Putamen (tissue), 1 donor: ENCODE measurements around the gene ZNF19.
A peak's percentile ranks its signal among the peaks of the same experiment; 100 is the strongest.

Experiments
- DNase-seq: peaks from one replicate; pipeline ENCODE4 v3.0.0-alpha.2; 2016; ENCODE audit warnings: low spot score

Gene ZNF19

DNA sequence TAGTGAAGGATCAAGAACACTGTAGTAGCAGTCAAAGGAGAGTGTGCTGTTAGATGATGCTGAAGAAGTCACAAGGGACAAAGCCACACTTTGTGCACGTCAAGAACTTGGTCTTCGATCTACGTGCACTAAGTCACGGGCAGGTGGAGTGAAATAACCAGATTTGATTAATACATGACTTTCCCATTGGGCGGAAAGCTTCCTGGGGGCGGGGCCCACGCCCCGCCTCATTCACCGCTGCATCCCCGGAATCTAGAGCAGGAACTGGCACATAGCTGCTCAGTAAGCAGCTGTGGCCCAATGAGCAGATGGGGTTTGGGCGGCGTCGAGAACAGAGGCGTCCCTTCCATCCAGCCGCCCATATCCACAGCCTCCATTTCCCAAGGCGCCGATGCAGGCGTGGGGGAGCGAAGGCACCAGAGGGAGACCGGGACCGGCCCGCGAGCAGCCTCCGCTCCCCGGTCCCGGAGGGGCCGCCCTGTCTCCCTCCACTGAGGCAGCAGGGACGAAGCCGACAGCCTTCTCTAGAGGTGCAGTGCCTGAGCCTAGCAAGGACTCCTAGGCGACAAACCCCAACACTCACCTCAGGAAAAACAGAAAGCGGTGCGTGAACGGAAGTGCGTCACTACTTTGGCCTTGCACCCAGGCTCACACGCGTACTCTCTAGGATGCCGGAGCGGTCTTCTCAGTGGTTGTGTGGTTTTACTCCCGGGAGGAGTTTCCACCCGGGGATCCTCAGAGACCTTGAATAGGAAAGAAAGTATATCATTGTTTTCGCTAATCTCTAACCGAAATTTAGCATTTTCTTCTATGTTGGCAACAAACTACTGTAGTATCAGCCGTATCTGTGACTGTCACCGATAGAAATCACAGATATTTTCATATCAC lies 4.9 kb downstream of the ZNF19 start:
- DNase-seq, result peak; percentile 95

DNA sequence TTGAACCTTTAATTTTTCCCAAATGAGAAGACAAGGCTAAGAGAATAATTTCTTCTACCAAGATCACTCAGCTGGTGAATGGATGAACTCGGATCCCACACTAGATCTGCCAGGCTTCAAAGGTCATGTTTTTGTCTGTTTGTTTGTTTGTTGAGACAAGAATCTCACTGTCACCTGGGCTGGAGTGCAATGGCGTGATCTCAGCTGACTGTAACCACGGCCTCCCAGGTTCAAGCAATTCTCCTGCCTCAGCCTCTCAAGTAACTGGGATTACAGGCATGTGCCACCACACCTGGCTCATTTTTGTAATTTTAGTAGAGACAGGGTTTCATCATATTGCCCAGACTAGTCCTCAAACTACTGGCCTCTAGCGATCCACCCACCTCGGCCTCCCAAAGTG lies 6.6 kb downstream of the ZNF19 start:
- DNase-seq, result no peak

DNA sequence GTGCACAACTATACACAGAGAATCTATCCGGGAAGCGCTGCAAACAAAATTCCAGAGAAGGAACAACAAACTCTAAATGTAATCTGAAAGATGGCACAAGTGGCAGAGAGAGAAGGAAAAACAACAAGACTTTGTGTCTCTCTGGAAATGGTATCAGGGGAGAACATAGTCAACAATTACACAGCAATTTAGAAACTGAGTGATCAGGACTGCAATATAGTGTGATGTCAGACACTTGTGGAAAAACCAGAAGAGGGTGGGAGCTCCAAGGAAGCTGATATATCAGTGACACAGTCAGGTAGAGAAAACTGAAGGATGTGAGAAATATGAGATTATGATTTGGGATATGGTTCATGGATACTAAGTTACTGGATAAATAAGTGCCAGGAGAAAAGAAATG lies 8.2 kb downstream of the ZNF19 start:
- no peak for DNase-seq

DNA sequence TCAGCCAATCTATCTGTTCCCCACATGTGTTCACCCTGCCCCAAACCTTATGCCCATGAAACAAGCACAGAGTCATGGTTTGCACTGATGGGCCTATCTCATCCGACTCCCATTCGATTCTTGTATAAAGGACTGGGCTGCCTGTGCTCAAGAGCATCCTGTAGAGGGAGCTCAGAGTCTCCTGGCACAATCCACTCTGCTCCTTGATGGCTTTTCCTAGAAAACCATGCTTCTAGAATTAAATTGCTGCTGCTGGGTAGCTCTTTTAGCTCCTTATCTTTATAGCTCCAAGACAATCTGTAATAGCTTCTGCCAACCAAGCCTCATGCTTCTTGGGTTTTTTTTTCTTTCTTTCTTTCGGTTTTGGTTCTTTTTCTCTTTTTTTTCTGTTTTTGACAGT lies 9.7 kb downstream of the ZNF19 start:
- no peak for DNase-seq

DNA sequence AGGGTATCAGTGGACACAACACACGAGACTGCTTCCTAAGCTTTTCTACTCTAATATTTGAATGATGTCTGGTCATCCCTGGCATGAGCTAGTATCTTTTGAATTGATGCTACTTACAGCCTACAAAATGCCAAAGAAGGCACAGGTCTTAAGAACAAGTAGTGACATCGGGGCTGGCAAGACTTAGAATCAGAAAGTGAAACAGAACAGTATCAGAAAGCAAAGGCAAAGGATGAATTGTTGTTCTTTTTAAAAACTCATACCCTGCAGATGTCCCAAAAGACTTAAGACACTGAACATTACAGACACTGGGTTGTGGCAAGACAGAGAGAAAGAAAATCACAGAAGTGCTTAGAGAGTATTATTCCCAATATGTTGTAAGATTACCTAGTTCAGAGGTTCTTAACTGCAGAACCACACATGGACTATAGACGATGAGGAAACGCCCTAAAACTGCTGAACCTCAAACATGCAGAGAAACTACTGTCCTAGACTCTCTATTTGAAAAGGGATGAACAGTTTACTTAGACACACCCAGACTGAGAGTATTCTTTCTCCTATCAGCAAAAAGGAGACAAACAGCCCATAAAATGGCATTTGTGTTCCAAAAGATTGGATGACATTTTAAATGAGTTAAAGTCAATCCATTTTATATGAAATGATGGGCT lies 12.5 kb downstream of the ZNF19 start:
- no peak for DNase-seq

DNA sequence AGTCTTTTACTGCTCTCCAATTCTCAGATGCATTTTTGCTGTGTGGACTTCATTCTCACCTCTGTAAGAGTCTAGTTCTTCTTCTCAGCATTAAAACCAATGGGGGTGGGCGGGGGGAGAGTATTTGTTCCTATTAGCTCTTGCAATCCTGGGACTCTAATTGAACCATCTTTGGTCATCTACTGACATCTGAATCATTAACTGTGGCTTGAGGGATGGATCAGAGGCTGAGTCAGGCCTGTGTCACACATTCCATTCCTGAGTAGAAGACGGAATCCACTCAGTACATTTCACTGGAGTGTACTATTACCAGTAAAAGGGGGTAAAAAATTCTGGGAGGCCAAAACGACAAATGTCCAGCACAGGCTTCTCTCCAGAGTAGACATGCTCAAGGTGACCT lies 14.3 kb downstream of the ZNF19 start:
- no peak for DNase-seq

DNA sequence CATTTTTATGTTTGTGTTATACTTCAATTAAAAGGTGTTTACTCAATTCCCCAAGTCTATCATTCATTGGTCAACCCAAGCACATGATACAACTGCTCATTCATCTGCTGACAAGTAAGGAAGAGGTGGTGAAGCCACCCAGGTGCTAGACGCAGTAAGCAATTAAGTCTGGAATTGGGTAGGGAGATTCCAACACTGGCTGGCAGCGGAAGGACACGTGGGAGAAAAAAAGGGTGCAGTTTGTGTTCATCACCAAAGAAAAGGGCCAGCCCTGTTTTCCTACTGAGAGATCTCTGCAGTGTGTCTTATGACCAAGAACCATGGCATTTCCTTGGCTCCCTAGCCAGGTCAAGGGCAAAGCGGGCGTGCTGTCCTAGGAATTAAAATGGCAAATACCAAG lies 15.2 kb downstream of the ZNF19 start:
- no peak for DNase-seq

DNA sequence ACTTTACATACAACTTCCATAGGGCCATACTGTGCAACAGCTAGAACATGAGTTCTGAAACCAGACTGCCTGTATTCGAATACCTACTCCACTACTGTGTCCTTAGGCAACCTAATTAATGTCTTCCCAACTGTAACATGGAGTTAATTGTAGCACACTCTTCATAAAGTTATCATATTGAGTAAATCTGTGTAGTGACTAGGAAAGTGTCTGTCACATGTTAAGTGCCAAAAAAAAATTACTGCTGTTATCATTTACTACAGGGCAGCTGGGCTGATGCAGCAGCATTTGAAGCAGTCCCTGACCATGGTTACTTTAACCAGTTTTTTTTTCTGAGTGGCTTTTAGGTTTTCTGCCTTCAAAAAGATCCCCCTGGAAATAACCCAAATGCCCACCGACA lies 16.2 kb downstream of the ZNF19 start:
- DNase-seq, result no peak

DNA sequence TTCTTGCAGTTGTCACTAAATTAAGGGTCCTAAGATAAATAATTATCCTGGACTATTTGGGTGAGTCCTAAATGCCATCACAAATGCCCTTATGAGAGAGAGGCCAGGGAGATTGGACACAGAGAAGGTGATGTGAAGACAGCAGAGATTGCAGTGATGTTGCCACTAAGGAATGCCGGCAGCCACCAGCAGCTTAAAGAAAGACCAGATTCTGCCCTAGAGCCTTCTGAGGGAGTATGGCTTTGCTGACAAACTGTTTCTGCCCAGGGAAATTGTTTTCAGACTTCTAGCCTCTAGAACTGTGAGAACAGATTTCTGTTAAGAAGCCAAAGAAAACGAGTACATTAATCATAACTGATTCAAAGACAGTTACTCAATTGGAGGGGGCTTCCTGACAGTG lies 17.1 kb downstream of the ZNF19 start:
- DNase-seq, result no peak

DNA sequence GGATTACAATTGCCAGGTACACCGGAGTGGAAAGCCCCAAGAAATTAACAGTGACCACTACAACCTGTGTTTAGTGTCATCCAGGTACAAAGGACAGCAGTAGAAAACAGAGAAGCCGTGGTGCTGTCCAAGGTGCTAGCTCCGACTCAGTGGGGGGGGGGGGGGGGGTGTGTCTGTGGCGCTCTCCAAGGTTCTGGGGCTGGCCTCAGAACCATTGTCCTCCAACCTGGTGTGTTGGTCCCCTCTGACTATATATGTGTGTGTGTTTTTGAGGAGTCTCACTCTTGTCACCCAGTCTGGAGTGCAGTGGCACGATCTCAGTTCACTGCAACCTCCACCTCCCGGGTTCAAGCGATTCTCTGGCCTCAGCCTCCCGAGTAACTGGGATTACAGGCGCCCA lies 21.3 kb downstream of the ZNF19 start:
- no peak for DNase-seq

DNA sequence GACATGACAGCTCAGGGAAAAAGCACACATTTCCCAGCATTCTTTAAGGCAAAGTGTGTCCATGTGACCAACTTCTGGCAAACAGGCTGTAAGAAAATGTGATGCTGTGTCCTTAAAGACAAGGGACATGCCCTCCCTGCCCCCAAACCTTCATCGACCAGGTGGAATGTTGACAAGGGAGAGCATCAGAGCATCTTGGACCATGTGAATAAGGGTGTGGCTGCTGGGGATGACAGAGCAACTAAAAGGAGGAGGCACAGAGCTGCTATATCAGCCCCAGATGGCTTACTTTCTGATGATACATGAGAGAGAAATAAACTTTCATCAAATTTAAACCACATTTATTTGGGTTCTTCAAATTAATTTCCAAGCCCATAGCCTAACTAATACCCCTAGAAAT lies 24.9 kb downstream of the ZNF19 start:
- no peak for DNase-seq

DNA sequence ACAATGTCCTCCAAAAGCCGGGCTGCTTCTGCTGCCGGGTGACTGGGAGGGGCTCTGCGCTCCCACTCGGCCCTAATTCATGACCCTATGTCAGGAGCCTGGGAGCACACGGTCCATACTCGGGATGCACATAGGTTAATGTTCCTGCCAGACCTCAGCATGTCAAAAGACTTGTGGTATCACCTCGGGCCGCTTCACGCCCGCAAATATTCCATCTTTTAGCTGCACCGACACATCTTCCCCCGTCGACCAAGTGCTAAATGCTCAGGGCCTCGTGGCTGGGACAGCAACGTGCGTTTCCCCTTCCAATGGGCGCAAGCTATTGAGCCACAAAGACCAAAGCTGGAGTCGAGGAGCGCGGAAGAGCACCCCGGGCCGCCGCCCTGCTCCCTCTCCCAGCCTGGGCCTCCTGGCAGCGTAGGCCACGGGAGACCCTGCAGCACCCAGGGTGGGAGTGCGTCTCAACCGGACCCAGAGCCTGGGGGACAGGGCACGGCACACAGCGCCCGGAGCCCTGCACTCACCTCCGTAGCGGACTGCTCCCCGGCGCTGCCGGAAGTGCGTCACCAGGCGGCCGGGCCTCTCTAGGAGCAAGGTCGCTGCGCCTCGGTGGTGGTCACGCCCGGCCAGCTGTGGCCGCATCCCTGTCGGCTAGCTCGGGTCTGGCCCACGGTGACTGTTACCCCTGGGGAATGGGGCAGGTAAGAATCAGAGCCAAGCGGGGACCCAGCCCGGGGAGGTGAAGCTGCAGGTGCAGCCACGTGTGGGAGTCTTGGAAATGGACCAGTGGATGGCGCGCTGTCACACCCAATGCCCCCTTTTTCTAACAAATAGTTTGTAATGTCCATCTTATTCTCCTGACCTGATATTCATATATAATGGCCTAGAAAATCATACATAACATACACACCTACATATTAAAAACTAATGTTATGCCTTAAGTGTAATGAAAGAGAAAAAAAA lies 27.2 kb downstream of the ZNF19 start, which contains the start of gene ZNF23:
TSS of gene ZNF23 (minus strand) at position 562 of the 963 bp plus-strand sequence. CDS start 5,451 bp downstream, outside the sequence.
- peak; percentile 86 for DNase-seq

DNA sequence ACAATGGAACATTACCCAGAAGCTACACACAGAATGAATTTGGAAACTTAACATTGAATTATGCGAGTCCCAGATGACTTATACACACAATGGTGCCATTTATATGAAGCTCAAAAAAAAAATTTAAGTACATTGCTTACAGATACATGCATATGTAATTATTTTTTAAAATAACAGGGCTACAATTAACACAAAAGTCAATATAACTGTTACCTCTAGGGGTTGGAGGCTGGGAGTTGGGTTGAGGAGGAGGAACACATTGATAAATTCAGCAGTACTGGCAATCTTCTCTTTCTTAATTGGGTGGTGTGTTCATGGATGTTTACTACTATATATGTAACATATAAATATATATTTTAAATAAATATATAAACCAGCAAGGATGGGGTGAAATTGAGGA lies 28.2 kb downstream of the ZNF19 start:
- no peak for DNase-seq

DNA sequence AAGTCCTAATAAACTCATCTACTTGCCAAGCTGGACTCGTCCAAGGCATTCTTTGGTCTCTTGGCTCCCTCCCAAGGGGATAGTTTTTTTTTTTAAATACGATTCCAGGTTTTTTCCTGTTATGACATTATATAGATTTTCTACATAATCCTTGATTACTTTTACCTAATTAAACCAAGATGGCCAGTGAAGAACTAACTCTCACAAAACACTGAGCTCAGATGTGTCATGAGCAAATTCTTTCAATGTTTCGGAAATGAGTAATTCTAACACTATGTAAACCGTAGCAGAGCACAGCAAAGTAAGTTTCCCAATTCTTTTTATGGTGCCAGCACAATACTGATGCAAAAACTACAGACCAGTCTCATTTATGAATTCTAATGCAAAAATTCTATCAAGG lies 28.9 kb downstream of the ZNF19 start:
- no peak for DNase-seq

DNA sequence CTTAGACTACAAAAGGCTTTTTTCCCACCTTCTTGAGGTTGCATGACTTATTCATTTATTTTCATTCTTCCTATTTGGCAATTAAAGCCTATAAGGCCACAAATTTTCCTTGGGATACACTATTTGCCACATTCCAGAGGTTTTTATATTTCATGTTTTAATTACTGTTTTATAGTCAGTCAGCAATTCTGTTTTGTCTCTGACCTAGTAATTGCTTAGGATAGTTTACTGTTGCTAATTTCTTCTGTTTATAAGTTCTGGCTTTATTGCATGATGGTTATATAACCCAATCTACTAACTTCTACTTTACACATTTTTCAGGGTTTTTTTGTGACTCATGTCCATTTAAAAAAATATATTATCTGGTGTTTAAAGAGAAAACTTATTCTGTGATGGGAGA lies 29.6 kb downstream of the ZNF19 start:
- no peak for DNase-seq

DNA sequence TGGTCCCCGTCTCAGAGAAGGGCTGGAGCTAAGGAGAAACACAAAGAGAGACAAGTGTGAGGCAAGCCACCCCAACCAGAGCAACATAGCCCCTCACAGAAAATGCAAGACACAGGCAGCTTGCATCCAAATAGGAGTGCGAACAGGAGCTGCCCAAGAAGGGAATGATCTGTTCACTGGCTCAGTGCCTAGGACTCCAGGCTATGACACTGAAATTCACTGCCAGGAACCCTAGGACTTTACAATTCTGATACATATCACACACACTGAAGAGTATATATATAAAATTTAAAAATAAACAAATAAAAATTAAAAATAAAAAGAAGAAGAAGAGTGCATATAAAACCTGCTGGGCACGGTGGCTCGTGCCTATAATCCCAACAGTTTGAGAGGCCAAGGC lies 32.3 kb downstream of the ZNF19 start:
- no peak for DNase-seq

DNA sequence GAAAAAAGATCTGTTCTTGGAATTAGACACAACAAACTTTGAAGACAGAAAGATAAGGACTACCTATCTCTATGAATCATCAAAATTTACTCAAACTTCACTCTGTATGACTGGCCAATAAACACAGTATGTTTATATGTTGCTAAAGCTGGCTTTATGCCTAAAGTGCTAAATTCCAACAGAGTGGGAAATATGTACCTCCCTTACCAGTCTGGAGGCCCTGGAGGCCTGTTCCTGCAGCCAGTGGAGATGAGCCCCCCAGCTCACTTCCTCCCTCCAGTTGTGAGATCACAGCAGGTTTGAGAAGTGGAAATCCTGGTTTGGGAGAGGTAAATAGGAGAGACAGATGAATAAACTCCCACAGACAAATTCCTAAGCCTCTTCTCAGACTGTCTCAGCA lies 36.1 kb downstream of the ZNF19 start:
- DNase-seq, result no peak

DNA sequence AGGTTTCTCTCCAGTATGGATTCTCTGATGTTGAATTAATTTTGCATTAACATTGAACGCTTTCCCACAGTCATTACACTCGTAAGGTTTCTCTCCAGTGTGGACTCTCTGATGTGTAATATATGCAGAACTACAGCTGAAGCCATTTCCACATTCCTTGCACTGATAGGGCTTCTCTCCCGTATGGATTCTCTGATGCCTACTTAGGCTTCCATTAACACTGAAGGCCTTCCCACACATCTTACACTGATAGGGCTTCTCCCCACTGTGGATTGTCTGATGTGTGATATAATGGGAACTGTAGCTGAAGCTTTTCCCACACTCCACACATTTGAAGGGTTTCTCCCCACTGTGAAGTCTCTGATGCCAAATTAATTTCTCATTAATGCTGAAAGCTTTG lies 40.1 kb downstream of the ZNF19 start:
- DNase-seq, result no peak

DNA sequence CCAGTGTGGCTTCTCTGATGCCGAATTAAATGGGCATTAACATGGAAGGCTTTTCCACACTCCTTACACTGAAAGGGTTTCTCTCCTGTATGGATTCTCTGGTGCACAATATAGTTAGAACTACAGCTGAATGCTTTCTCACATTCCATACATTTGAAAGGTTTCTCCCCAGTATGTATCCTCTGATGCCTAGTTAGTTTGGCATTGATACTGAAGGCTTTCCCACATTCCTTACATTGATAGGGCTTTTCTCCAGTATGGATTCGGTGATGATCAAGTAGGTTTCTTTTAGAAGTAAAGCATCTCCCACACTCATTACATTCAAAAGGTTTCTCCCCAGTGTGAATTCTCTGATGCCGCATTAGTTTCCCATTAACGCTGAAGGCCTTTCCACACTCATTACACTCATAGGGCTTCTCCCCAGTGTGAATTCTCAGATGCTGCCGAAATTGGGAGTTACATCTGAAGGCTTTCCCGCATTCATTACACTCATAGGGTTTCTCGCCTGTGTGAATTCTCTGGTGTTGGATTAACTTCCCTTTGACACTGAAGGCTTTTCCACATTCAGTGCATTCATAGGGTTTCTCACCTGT lies 40.8 kb downstream of the ZNF19 start:
- DNase-seq, result no peak

DNA sequence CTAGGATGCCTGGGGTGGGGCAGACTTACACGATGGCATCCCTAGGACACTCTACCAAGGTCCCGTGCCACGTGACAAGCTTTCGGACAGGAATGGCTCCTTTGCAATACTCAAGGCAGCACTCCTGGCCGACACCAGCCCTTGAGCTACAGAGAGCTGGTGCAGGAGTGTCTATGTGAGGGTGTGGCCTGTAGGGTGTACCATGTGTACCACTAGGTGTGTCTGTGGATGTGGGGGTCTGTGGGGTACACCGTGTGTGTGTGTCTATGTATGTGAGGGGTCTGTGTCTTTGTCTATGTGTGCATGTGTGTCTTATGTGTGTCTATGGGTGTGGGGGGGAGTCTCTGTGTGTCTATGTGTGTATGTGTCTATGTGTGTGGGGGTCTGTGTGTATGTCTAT lies 45.4 kb downstream of the ZNF19 start:
- no peak for DNase-seq

DNA sequence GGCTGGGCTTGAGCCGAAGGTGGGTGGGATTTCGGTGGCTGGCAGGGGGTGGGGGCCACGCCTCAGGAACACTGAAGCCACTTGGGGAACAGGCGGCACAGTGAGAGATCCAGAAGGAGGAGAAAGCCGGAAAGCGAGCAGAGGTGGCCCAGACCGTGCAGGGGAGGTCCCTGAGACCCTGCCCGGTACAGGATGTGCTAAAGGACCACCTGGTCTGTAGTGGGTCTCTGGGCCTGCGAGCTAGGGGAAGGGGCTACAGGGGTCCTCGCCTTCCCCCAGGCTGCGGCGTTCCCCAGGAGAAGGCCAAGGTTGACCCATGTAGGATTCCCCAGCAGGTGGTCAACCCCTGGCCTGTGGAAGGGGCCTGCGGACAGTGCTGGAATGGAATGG lies 47.1 kb downstream of the ZNF19 start, which contains the start of gene TLE7:
TSS of gene TLE7 (minus strand) at position 4 of the 390 bp plus-strand sequence. CDS start 8,730 bp downstream, outside the sequence.
- DNase-seq, result no peak
